Astrocyte (in vitro differentiated cells and primary cell): ENCODE measurements around the gene SLC25A18. TPM values are rescaled to one million over a fixed set of nuclear protein-coding genes. Genes with fewer than 3 reads are reported as not detected.

Experiments used
- DNase-seq: peaks from one replicate; pipeline ENCODE4 v3.0.0-alpha.2; 2010; ENCODE audit warnings: low read depth
- FAIRE-seq: peaks from 2 replicates; lab custom pipeline; 2011; peaks lifted over from hg19 to GRCh38; lab: Jason Lieb, UNC
- H2AFZ ChIP-seq: 2 replicates; pipeline ENCODE4 v1.6.0; 2012; ENCODE audit warnings: low read depth, low read length, inconsistent platforms
- H3K27ac ChIP-seq: 2 replicates; pipeline ENCODE4 v1.5.1; 2011; ENCODE audit warnings: low read depth, low read length, inconsistent platforms
- H3K27me3 ChIP-seq: 2 replicates; pipeline ENCODE4 v1.6.0; 2011; ENCODE audit warnings: low read length, inconsistent platforms; ENCODE audit not compliant: insufficient read depth
- H3K36me3 ChIP-seq: 2 replicates; pipeline ENCODE4 v1.5.1; 2011; ENCODE audit warnings: low read length, inconsistent platforms; ENCODE audit not compliant: insufficient read depth
- H3K4me1 ChIP-seq: 2 replicates; pipeline ENCODE4 v1.5.1; 2011; ENCODE audit warnings: low read length, inconsistent platforms; ENCODE audit not compliant: insufficient read depth
- H3K4me2 ChIP-seq: 2 replicates; pipeline ENCODE4 v1.6.0; 2012; ENCODE audit warnings: low read length, inconsistent platforms
- H3K4me3 ChIP-seq: 2 replicates; pipeline ENCODE4 v1.5.1; 2011; ENCODE audit warnings: low read depth, mild to moderate bottlenecking, low read length, inconsistent platforms; ENCODE audit not compliant: insufficient read depth
- H3K79me2 ChIP-seq: 2 replicates; pipeline ENCODE4 v1.6.0; 2012; ENCODE audit warnings: mild to moderate bottlenecking, low read length, inconsistent platforms; ENCODE audit not compliant: insufficient read depth
- H3K9ac ChIP-seq: 2 replicates; pipeline ENCODE4 v1.6.0; 2012; ENCODE audit warnings: mild to moderate bottlenecking, low read length, inconsistent platforms
- H3K9me3 ChIP-seq: 2 replicates; pipeline ENCODE4 v1.5.1; 2012; ENCODE audit warnings: low read depth, mild to moderate bottlenecking, low read length, inconsistent platforms; ENCODE audit not compliant: insufficient read depth
- H4K20me1 ChIP-seq: 2 replicates; pipeline ENCODE4 v1.6.0; 2012; ENCODE audit warnings: low read length, inconsistent platforms; ENCODE audit not compliant: insufficient read depth
- H3K27ac Mint-ChIP-seq: one replicate; pipeline ENCODE4 v1.8.0; 2021; ENCODE audit warnings: mild to moderate bottlenecking, mixed read lengths; ENCODE audit not compliant: unreplicated experiment
- H3K27me3 Mint-ChIP-seq: one replicate; pipeline ENCODE4 v1.8.0; 2021; ENCODE audit warnings: low read depth, mixed read lengths; ENCODE audit not compliant: unreplicated experiment
- H3K36me3 Mint-ChIP-seq: one replicate; pipeline ENCODE4 v1.8.0; 2021; ENCODE audit warnings: low read depth, mixed read lengths; ENCODE audit not compliant: unreplicated experiment
- H3K4me1 Mint-ChIP-seq: one replicate; pipeline ENCODE4 v1.8.0; 2021; ENCODE audit warnings: low read depth, mixed read lengths; ENCODE audit not compliant: unreplicated experiment
- H3K4me3 Mint-ChIP-seq: one replicate; pipeline ENCODE4 v1.8.0; 2021; ENCODE audit warnings: mild to moderate bottlenecking, moderate library complexity, mixed read lengths; ENCODE audit not compliant: unreplicated experiment
- H3K9me3 Mint-ChIP-seq: one replicate; pipeline ENCODE4 v1.8.0; 2021; ENCODE audit warnings: mild to moderate bottlenecking, mixed read lengths; ENCODE audit not compliant: unreplicated experiment
- CTCF ChIP-seq: IDR thresholded peaks from 2 replicates; pipeline ENCODE4 v1.5.1; 2011; ENCODE audit warnings: low read depth, mild to moderate bottlenecking, inconsistent platforms, low read length, moderate library complexity; ENCODE audit not compliant: insufficient read depth
- EZH2 ChIP-seq: IDR thresholded peaks from 2 replicates; pipeline ENCODE4 v1.6.1; 2012; ENCODE audit warnings: mild to moderate bottlenecking, low read length, inconsistent platforms; ENCODE audit not compliant: insufficient read depth
- total RNA-seq: library from RNA; stranded (reverse); gene quantifications from 2 replicates; pipeline ENCODE4 v1.2.1, GENCODE V29; 2021

The SLC25A18 gene
- total RNA-seq, 1 donor from 2014 or later = 0.48 TPM

- Histone ChIP-seq H3K27me3 (no peaks in the 10 kb centered on the region), H3K79me2 (no peaks in the 10 kb centered on the region), H3K36me3 (no peaks in the 10 kb centered on the region), H3K4me3 (no peak overlapping the region), H3K4me1 (peaks cover 12% of the 10 kb centered on the region), H2AFZ (no peak overlapping the region), H3K27ac (peak overlapping the region; percentile 12), H4K20me1 (no peaks in the 10 kb centered on the region), H3K9me3 (no peaks in the 10 kb centered on the region), H3K9ac (no peak overlapping the region), H3K4me2 (no peak overlapping the region)
- Mint-ChIP-seq H3K27me3 (peaks cover 10% of the 10 kb centered on the region), H3K9me3 (no peaks in the 10 kb centered on the region), H3K4me1 (no peaks in the 10 kb centered on the region), H3K27ac (no peak overlapping the region), H3K4me3 (no peak overlapping the region), H3K36me3 (peaks cover 2% of the 10 kb centered on the region)
- TF ChIP-seq CTCF (no peak), EZH2 (no peak)
- DNase-seq (peak; percentile 48), FAIRE-seq (no peak)
Observed at GRCh38 chr22:17578136-17578754, 14.9 kb downstream of the SLC25A18 start.

GRCh38 chr22:17579535-17579981 is 16.3 kb downstream of the SLC25A18 start:
- Mint-ChIP-seq H3K4me1 (no peaks in the 10 kb centered on the region), H3K27me3 (peaks cover 8% of the 10 kb centered on the region), H3K27ac (peak overlapping the region; percentile 84), H3K4me3 (no peak overlapping the region), H3K9me3 (no peaks in the 10 kb centered on the region), H3K36me3 (peaks cover 2% of the 10 kb centered on the region)
- Histone ChIP-seq H3K9ac (no peak overlapping the region), H3K79me2 (no peaks in the 10 kb centered on the region), H3K4me2 (no peak overlapping the region), H4K20me1 (no peaks in the 10 kb centered on the region), H3K9me3 (no peaks in the 10 kb centered on the region), H2AFZ (no peak overlapping the region), H3K27ac (no peak overlapping the region), H3K27me3 (no peaks in the 10 kb centered on the region), H3K4me1 (peaks cover 12% of the 10 kb centered on the region), H3K4me3 (no peak overlapping the region), H3K36me3 (no peaks in the 10 kb centered on the region)
- no peak for DNase-seq
- no peak for FAIRE-seq
- no peak for TF ChIP-seq EZH2
- TF ChIP-seq CTCF = no peak

- no peaks in the 10 kb centered on the region for H3K4me1 Mint-ChIP-seq
- no peak overlapping the region for H3K4me3 Mint-ChIP-seq
- TF ChIP-seq EZH2 = no peak
- no peak for TF ChIP-seq CTCF
- no peaks in the 10 kb centered on the region for H3K9me3 Mint-ChIP-seq
- no peaks in the 10 kb centered on the region for H3K36me3 ChIP-seq
- peak; percentile 20 for DNase-seq
- H3K9me3 ChIP-seq = no peaks in the 10 kb centered on the region
- FAIRE-seq = no peak
- H3K27me3 ChIP-seq = no peaks in the 10 kb centered on the region
- no peak overlapping the region for H3K9ac ChIP-seq
- peaks cover 12% of the 10 kb centered on the region for H3K4me1 ChIP-seq
- peak overlapping the region; percentile 26 for H2AFZ ChIP-seq
- peaks cover 2% of the 10 kb centered on the region for H3K36me3 Mint-ChIP-seq
- peaks cover 8% of the 10 kb centered on the region for H3K27me3 Mint-ChIP-seq
- no peak overlapping the region for H3K4me3 ChIP-seq
- H4K20me1 ChIP-seq = no peaks in the 10 kb centered on the region
- H3K79me2 ChIP-seq = no peaks in the 10 kb centered on the region
- H3K27ac Mint-ChIP-seq = no peak overlapping the region
- no peak overlapping the region for H3K4me2 ChIP-seq
- H3K27ac ChIP-seq = no peak overlapping the region
Observed at GRCh38 chr22:17580441-17581031, 17.2 kb downstream of the SLC25A18 start.
